Endothelial cell of umbilical vein (primary cell): ENCODE measurements around the gene CENPP.

Experiments used
- CTCF ChIP-seq, 2 donors: IDR thresholded peaks; 1 replicate in 1 of 2; 2 replicates in 1 of 2; pipeline ENCODE4 v1.5.1; 2011; ENCODE audit warnings: low read length in 2 of 2, mild to moderate bottlenecking in 2 of 2, moderate library complexity in 2 of 2, control low read depth in 1 of 2, inconsistent platforms in 1 of 2, low read depth in 1 of 2; ENCODE audit not compliant: insufficient read depth in 1 of 2; ENCODE audit errors: extremely low read depth in 1 of 2
- EZH2 ChIP-seq: IDR thresholded peaks from 2 replicates; pipeline ENCODE4 v1.6.1; 2012; ENCODE audit warnings: borderline replicate concordance, low read depth, mild to moderate bottlenecking, moderate library complexity, low read length, inconsistent platforms; ENCODE audit not compliant: severe bottlenecking
- FOS ChIP-seq: IDR thresholded peaks from 2 replicates; pipeline ENCODE4 v1.6.1; 2011; ENCODE audit warnings: mild to moderate bottlenecking, low read length, moderate library complexity, borderline replicate concordance; ENCODE audit not compliant: insufficient read depth
- JUN ChIP-seq: IDR thresholded peaks from 2 replicates; pipeline ENCODE4 v1.6.1; 2011; ENCODE audit warnings: borderline replicate concordance, low read depth; ENCODE audit not compliant: insufficient read length, insufficient read depth
- MAX ChIP-seq: IDR thresholded peaks from 2 replicates; pipeline ENCODE4 v1.6.1; 2011; ENCODE audit not compliant: insufficient read depth, insufficient read length
- POLR2A ChIP-seq: IDR thresholded peaks from 2 replicates; pipeline ENCODE4 v1.6.1; 2012; ENCODE audit warnings: low read depth, mild to moderate bottlenecking, control low read depth, low read length
- POLR2AphosphoS5 ChIP-seq: IDR thresholded peaks from 2 replicates; pipeline ENCODE4 v1.6.1; 2012; ENCODE audit warnings: low read depth, mild to moderate bottlenecking, control low read depth, low read length, moderate library complexity; ENCODE audit not compliant: insufficient read depth

- TF ChIP-seq CTCF (IDR thresholded peaks at IDR 0.05; ENCODE audit: extremely low read depth in 1 of 2, insufficient read depth in 1 of 2, low read depth in 1 of 2, low read length in 2 of 2) (no peak), POLR2A (no peak), POLR2AphosphoS5 (no peak), EZH2 (no peak), MAX (no peak), FOS (no peak), JUN (no peak)
Measured at GRCh38 chr9:92432972-92433548, 107.3 kb downstream of the CENPP start.
